Measurements from ENCODE around the gene STARD8. TPM values are rescaled to one million over a fixed set of nuclear protein-coding genes. Genes with fewer than 3 reads are reported as not detected.

STARD8 gene
- total and polyA plus RNA-seq, 2 donors (not counting 1 experiment from before 2014, with no cell fraction given): 0.33 to 0.54 TPM

DNA sequence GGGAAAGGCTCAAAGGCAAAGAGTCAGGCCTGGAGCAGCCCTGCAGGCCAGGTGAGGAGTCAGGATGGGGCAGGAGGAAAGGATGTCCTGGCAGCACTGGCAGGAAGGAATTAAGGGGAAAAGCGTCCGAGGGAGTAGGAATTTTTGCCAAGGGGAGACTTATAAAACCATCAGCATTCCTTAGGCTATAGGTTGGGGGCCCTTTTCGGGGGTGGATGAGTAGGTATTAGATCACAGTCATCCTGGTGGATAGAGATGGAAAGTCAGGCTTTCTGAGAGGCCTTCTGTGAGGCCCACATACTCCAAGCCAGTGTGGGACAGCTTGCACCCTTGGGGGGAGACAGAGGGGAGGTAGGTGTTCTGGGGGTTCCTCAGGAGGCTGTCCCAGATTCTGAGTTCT lies 12.3 kb downstream of the STARD8 start:
- Mint-ChIP-seq H3K27me3 (no peaks in the 10 kb centered on the region), H3K9me3 (ENCODE audit: insufficient read depth) (no peaks in the 10 kb centered on the region), H3K4me3 (no peak overlapping the region), H3K4me1 (no peaks in the 10 kb centered on the region), H3K27ac (no peak overlapping the region)
- CTCF ChIA-PET: no interaction called here
- H4K20me1 ChIP-seq (ENCODE audit: control insufficient read depth, insufficient read depth, low read length, poor library complexity, severe bottlenecking): no peaks in the 10 kb centered on the region
- intact Hi-C loops (cut with micrococcal nuclease): no loop called here
- H3K9ac ChIP-seq (ENCODE audit: low read length): no peak overlapping the region
- no peaks in the 10 kb centered on the region for H3K79me2 ChIP-seq (ENCODE audit: control insufficient read depth, insufficient read depth, low read length)
- POLR2A ChIA-PET: no interaction called here
- H3K9me3 ChIP-seq (ENCODE audit: control extremely low read depth in 1 of 3, control insufficient read depth in 2 of 3, insufficient read depth in 1 of 3, low read length in 2 of 3): no peaks in the 10 kb centered on the region
- DNase-seq: no peak
- no peak for ATAC-seq (ENCODE audit: low read depth)
- H3K27ac ChIP-seq (ENCODE audit: low read length in 2 of 2): no peak overlapping the region
- H3K36me3 ChIP-seq (replicated peaks in 1 of 2; ENCODE audit: control extremely low read depth in 1 of 2, control insufficient read depth in 1 of 2, extremely low read depth in 1 of 2, insufficient read depth in 2 of 2, low read length in 1 of 2): no peaks in the 10 kb centered on the region
- no peak overlapping the region for H3K4me2 ChIP-seq (replicated peaks; ENCODE audit: low read depth, low read length, poor library complexity, severe bottlenecking)
- no peak overlapping the region for H3K4me3 ChIP-seq (ENCODE audit: control extremely low read depth in 1 of 5, extremely low read depth in 1 of 5, insufficient read depth in 1 of 5, low read depth in 2 of 5, low read length in 4 of 5)
- WGBS (ENCODE audit: insufficient coverage): no CpG with 5 or more reads among the region's 3 CpGs
- no peaks in the 10 kb centered on the region for H3K4me1 ChIP-seq (ENCODE audit: control insufficient read depth in 2 of 2, insufficient read depth in 2 of 2, low read length in 2 of 2)
- H3K27me3 ChIP-seq (replicated peaks in 1 of 4; ENCODE audit: control extremely low read depth in 1 of 4, control insufficient read depth in 3 of 4, insufficient read depth in 4 of 4, low read length in 3 of 4): no peaks in the 10 kb centered on the region
- H2AFZ ChIP-seq (ENCODE audit: insufficient read depth, low read depth, low read length, poor library complexity, severe bottlenecking): no peak overlapping the region
- no peak for TF ChIP-seq EZH2 (IDR thresholded peaks at IDR 0.05; ENCODE audit: borderline replicate concordance, insufficient read depth, low read depth, low read length, poor library complexity, severe bottlenecking)
- TF ChIP-seq, protein P1, sequence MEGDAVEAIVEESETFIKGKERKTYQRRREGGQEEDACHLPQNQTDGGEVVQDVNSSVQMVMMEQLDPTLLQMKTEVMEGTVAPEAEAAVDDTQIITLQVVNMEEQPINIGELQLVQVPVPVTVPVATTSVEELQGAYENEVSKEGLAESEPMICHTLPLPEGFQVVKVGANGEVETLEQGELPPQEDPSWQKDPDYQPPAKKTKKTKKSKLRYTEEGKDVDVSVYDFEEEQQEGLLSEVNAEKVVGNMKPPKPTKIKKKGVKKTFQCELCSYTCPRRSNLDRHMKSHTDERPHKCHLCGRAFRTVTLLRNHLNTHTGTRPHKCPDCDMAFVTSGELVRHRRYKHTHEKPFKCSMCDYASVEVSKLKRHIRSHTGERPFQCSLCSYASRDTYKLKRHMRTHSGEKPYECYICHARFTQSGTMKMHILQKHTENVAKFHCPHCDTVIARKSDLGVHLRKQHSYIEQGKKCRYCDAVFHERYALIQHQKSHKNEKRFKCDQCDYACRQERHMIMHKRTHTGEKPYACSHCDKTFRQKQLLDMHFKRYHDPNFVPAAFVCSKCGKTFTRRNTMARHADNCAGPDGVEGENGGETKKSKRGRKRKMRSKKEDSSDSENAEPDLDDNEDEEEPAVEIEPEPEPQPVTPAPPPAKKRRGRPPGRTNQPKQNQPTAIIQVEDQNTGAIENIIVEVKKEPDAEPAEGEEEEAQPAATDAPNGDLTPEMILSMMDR (IDR thresholded peaks at IDR 0.05): no peak

DNA sequence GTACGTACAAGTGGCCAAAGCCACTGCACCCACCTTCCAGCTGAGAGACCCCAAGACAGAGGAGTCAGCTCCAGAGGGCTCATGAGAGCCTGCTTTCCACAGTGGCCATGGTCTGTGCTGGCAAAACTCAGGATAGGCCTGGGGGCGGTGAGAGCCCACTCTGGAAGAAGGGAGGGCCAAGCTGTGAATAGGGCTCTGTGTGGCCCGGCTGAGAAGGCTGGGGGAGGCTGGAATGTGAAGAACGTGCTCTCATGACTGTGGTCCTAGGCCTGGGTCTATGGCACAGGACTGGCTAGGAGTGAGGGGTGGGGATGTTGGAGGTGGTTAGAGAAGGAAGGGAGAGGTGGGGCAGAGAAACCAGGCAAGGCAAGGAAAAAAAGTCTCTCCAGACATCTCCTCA lies 13.3 kb downstream of the STARD8 start:
- no peaks in the 10 kb centered on the region for H3K4me1 Mint-ChIP-seq
- no peak overlapping the region for H3K4me3 ChIP-seq (ENCODE audit: control extremely low read depth in 1 of 5, extremely low read depth in 1 of 5, insufficient read depth in 1 of 5, low read depth in 2 of 5, low read length in 4 of 5)
- no peak overlapping the region for H3K4me3 Mint-ChIP-seq
- no peak overlapping the region for H3K4me2 ChIP-seq (replicated peaks; ENCODE audit: low read depth, low read length, poor library complexity, severe bottlenecking)
- WGBS (ENCODE audit: insufficient coverage): 87% methylated on average over 3 of the region's 4 CpGs
- ChIA-PET CTCF (no interaction called here), POLR2A (no interaction called here)
- intact Hi-C loops (cut with micrococcal nuclease): no loop called here
- no peak overlapping the region for H2AFZ ChIP-seq (ENCODE audit: insufficient read depth, low read depth, low read length, poor library complexity, severe bottlenecking)
- no peaks in the 10 kb centered on the region for H4K20me1 ChIP-seq (ENCODE audit: control insufficient read depth, insufficient read depth, low read length, poor library complexity, severe bottlenecking)
- no peaks in the 10 kb centered on the region for H3K79me2 ChIP-seq (ENCODE audit: control insufficient read depth, insufficient read depth, low read length)
- H3K27ac Mint-ChIP-seq: no peak overlapping the region
- no peaks in the 10 kb centered on the region for H3K27me3 ChIP-seq (replicated peaks in 1 of 4; ENCODE audit: control extremely low read depth in 1 of 4, control insufficient read depth in 3 of 4, insufficient read depth in 4 of 4, low read length in 3 of 4)
- H3K4me1 ChIP-seq (ENCODE audit: control insufficient read depth in 2 of 2, insufficient read depth in 2 of 2, low read length in 2 of 2): no peaks in the 10 kb centered on the region
- ATAC-seq (ENCODE audit: low read depth) (no peak), DNase-seq (no peak)
- no peaks in the 10 kb centered on the region for H3K9me3 ChIP-seq (ENCODE audit: control extremely low read depth in 1 of 3, control insufficient read depth in 2 of 3, insufficient read depth in 1 of 3, low read length in 2 of 3)
- H3K9me3 Mint-ChIP-seq (ENCODE audit: insufficient read depth): no peaks in the 10 kb centered on the region
- no peaks in the 10 kb centered on the region for H3K27me3 Mint-ChIP-seq
- H3K9ac ChIP-seq (ENCODE audit: low read length): no peak overlapping the region
- no peaks in the 10 kb centered on the region for H3K36me3 ChIP-seq (replicated peaks in 1 of 2; ENCODE audit: control extremely low read depth in 1 of 2, control insufficient read depth in 1 of 2, extremely low read depth in 1 of 2, insufficient read depth in 2 of 2, low read length in 1 of 2)
- no peak overlapping the region for H3K27ac ChIP-seq (ENCODE audit: low read length in 2 of 2)
- TF ChIP-seq, protein P1 (IDR thresholded peaks at IDR 0.05): no peak
- TF ChIP-seq EZH2 (IDR thresholded peaks at IDR 0.05; ENCODE audit: borderline replicate concordance, insufficient read depth, low read depth, low read length, poor library complexity, severe bottlenecking): no peak

Data from B cell (primary cell).